Measurements from ENCODE around the gene USP22.
"Not testable (repeated sequence)": the region's sequence is repeated elsewhere in the genome, so short reads cannot be mapped to it uniquely, and the experiment has no call there.

Gene USP22

DNA sequence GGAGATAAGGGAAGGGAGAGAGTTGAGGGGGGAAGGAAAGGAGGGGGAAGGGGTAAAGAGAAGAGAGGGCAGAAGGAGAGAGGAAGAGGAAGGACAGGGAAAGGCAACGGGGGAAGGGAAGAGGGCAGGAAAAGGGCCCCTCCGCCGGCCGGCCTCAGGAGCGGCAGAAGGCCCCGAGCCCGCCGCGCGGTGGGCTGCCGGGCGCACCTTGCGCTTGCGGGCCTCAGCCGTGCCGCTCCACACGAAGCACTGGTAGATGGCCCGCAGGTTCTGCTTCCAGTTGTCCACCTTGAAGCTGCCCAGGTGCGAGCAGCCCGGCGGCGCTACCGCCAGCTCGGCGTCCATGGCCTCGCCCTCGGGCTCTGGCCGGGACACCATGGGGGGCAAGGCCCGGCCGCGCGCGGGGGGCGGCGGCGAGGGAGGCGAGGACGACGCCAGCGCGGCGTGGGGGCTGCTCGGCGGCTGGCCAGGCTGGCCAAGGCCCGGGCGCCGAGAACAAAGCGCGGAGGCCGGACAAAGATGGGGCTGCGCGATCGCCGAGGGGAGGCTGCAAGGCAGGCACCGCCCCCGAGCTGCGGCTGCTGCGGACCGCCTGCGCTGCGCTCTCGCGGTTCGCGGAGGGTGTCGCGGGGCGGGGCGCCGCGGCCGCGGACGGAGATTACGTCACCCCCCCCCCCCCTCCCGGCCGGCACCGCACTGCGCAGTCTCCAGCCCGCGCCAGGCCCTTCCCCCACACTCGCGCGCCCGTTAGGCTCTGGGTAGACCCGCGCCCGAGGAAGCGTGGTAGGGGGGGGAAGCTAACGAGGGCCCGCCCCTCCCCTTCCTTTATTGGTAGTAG lies at the start of gene USP22:
USP22 (minus strand) TSS at position 554 of the 838 bp plus-strand sequence; CDS start at position 378, 176 bp downstream.
- DNase-seq = peak; percentile 100

DNA sequence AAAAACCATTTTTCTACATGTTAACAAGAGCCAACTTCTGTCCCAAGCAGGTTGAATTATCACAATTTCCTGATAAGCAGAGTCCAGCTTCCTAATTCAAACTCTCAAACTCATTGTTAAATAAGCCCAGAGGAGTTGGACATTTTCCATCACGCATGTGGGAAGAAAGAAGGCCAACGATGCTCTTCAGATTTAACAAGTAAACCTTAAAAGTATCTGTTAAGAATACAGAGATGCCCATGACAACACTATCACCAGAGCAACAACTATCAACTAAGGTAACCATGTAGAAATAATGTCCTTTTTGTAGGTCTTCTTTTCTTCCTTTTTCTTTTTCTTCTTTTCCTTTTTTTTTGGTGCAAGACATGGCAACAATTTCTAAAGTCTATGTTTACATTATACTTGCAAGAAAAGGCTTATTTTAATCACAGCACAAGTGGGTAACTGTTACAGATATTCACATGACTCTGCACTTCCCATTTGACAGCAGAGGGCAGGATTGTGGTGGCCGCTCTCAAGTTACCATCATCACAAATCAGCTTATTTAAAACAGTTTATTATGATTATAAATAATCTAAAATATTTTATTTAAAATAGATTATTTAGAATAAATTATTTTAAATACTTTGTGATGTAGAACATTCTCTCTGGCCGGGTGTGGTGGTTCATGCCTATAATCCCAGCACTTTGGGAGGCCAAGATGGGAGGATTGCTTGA lies 48.2 kb upstream of the USP22 start:
- DNase-seq = no peak

DNA sequence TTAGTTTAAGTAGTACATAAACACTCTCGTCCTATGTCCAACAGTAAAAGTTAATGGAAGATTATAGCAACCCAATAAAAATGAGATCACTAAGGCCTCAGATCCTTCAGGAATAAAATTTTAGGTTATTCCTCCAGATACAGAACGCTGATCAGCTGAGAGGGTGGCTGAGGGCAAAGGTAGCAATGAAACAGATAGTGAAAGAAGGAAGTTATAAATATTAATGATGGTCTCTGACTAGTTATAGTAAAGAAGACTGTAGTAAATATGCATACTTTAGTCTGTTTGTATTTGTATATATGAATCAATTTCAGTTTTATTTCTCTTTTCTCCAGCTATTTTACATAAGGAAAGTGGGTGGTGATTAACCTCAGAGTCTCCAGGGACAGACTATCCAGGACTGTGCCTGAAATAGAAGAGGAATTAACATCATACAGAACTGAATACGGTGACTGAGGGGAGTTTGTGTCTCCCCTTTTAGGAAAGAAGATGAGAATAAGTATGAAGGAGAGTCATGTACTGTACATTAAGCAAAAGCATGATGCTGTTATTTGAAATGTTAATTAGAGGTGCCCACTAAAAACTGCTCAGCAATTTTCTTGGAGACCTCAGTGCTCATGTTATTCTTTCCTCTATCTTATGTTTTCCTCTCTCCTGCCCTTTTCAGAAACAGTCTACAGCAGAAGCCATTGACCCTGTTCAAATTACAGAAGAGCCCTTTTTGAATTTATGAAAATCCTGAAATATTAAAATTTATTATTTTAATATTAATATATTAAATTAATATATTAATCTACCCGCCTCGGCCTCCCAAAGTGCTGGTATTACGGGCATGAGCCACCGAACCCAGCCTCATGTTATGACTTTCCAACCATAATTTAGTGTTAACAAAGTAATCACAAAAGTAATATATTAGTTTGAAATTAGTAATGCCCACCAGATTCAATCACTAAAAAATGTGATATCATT lies 47.4 kb upstream of the USP22 start:
- DNase-seq = no peak

DNA sequence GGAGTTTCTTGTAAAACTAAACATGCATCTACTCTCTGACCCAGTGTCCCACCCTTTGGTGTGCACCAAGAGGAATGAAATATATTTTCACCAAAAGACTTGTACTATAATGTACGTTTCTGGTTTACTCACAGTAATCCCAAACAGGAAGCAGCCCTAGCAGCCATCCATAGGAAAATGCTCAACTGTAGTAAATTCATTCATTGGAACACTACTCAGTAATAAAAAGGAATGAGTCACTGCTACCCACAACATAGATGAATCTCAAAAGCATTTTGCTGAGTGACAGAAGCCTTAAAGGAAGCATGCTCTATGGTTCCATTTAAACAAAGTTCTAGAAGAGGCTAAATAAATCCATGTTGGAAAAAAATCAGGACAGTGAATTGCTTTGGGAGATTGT lies 46.3 kb upstream of the USP22 start:
- no peak for DNase-seq

DNA sequence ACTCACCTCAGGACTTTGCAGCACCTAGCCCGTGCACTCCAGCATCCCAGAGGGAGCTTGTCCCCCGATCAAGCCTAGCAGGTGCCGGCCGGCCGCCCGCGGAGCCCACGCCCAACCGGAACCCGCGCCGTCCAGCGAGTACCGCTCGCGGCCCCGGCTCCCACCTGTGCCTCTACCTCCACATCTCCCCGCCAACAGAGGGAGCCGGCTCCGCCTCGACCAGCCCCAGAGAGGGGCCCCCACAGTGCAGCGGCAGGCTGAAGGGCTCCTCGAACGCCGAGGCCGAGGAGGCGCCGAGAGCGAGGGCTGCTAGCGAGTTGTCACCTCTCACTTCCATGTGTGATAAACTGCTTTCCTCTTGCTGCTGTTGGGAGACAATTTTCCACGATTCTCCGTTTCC lies 42.9 kb upstream of the USP22 start:
- DNase-seq = no peak

DNA sequence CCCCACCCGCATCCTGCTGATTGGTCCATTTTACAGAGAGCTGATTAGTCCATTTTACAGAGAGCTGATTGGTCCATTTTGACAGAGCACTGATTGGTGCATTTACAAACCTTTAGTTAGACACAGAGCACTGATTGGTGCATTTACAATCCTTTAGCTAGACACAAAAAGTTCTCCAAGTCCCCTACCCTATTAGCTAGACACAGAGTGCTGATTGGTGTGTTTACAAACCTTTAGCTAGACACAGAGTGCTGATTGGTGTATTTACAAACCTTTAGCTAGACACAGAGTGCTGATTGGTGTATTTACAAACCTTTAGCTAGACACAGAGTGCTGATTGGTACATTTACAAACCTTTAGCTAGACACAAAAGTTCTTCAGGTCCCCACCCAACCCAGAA lies 42.5 kb upstream of the USP22 start:
- DNase-seq = not testable (repeated sequence)

DNA sequence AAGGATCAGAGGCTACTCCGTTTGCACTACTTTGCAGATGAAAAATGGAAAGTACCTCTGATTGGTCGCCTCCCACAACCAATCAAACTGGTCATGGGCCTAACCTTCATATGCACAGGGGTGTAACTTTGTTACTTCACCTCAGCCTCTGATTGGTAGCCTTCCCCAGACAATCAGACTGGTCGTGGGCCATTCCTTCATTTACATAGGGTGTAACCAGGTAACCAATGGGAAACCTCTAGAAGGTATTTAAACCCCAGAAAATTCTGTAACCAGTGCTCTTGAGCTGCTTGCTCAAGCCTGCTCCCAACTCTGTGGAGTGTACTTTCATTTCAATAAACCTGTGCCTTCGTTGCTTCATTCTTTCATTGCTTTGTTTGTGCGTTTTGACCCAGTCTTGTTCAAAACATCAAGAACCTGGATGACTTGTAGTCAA lies 39.2 kb upstream of the USP22 start:
- no peak for DNase-seq

DNA sequence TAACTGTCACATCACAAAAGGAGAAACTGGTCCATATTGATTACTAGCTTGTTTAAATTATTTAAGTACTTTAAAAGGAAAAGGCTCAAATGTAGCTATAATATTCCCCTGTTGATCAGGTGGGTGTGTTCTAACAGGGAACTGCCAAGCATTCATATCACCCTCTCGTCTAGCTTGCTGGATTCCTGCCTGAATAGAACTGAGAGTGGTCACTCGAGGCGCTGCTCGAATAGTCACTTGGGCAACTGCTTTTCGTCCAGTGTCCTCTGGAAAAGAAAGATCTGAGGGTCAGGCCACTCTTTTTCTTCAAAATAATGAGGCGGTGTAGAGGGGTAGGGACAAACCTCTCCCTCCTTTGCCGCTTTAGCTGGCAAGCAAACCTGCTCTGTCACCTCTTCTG lies 36.4 kb upstream of the USP22 start:
- no peak for DNase-seq

DNA sequence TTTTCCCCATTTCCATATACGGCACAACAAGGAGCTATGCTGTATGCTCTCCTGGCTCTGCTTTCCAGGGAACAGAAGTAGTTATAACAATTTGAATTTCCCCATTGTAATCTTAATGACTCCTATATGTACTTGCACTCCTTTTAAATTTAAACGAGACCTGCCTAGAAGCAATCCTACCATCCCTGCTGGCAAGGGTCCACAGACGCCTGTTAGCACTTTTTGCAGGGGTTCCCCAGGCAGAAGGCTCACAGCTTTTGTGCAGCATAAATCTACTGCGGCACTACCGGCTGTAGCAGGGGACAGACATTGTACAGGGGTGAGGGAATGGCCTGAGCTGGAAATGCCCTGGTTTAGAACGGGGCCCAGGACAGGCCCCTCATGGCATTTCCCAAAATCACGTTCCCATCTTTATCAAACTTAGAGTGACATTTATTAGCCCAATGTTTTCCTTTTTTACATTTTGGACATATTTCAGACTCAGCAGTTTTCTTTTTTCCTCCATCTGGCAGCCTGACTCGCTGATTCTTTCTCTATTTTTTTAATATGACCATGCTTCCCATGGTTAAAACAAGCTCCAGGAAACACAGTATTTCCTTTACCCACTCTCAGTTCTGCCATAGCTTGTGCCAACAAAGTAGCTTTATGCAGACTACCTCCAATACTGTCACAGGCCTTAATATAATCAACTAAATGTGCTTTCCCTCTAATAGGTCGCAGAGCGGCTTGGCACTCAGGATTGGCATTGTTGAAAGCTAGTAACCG lies 35.4 kb upstream of the USP22 start:
- no peak for DNase-seq

DNA sequence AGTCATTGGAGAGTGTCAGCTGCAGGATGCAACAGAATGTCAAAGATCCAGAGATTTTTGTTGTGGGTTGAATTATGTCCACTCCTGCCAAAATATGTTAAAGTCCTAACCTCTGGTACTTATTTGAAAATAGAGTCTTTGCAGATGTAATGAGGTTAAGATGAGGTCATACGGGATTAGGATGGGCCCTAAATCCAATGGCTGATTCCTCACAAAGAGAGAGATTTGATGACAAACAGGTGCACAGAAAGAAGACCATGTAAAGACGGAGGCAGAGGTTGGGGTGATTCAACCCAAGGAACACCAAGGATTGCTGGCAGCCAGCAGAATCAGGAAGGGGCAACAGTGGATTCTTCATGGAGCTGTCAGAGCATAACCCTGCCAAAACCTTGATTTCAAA lies 34.5 kb upstream of the USP22 start:
- DNase-seq = no peak

DNA sequence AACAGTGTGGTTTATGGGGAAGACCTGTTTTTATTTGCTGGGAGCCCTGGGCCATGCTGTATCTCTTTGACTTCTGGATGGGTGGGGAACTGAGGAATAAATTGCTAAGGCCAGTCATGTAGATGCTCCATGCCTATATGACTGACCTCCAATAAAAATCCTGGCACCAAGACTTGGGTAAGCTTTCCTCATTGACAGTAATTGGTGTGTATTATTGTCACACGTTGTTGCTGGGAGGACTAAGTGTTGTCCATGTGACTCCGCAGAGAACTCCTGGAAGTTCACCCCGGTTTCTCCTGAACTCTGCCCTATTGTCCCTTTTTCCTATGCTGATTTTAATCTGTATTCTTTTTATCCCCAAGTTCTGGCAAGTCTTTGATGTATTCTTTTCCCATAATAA lies 33.4 kb upstream of the USP22 start:
- DNase-seq = no peak

DNA sequence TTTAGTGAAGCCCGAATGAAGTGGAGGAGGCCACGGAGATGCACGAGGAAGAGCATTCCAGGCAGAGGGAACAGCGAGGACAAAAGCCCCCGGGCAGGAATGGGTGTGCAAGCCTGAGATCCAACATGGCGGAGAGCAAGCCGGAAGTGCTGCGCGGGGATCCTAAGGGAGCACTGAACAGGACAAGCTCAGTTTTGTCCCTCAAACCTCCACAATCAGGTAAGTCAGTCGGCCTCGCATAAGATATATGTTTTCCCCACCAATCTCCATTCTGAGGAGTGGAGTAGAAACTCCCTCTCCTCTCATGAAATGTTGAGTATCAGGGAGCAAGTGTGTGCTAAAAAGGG lies 32.9 kb upstream of the USP22 start:
- no peak for DNase-seq

DNA sequence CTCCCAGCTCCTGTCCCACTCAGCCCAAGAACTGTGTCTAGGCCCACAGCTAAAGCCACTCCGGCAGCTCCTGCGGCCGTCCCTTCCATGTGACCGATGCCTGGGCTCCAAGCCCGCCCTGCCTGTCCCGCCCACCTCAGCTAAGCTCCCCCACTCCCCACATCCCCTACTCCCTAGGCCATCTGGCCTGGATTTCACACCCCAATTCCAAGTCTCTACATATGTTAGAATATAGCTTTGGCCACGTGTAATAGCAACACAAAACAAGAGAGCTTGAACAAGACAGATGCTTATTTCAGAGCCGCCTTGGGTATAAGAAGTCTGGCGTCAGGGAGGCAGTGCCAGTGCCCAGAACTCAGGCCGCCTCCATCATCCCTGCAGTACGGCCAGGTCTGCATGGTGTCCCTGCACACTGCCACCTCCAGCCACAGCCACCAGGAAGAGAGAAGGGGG lies 30.0 kb upstream of the USP22 start:
- no peak for DNase-seq

DNA sequence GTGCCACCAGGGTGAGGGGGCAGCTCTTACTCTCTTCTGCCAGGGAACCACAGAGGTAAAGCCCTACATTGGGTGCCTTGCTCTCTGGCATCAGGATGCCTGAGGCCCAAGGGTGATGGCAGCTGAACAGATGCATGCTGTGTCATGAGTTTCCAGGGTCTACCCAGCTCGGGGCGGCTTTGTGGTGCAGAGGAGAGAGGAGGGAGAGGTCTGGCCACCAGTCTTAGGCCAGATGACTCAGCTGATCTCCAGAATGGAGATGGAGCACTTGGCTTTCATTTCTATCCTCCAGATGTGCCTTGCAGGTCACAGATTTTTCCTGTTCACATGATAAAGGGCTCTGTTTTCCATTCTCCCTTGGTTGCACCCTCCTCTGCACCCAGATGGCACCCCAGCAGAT lies 23.6 kb upstream of the USP22 start:
- DNase-seq = no peak

DNA sequence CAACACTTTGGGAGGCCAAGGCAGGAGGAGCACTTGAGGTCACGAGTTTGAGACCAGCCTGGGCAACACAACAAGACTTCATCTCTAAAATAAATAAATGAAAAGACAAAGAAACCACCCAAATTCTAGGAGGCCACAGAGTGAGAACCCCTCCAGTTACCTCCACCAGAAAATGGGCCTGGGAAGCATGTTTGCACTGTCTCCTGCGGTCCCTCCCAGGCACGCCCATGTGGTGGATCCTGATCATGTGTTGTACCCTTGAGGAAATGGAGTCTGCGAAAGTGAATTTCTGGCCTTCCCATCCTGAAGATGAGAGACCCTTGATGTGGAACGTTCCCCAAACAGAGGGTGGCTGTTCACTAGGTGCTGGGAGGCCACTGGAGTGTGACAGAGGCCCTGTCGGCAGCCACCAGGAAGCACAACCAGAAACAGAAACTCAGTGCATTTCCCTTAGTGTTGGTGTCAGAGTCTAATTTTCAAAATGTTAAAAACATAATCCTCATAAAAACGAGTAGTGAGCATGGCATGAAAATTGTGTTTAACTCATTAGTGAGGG lies 19.2 kb upstream of the USP22 start:
- no peak for DNase-seq

DNA sequence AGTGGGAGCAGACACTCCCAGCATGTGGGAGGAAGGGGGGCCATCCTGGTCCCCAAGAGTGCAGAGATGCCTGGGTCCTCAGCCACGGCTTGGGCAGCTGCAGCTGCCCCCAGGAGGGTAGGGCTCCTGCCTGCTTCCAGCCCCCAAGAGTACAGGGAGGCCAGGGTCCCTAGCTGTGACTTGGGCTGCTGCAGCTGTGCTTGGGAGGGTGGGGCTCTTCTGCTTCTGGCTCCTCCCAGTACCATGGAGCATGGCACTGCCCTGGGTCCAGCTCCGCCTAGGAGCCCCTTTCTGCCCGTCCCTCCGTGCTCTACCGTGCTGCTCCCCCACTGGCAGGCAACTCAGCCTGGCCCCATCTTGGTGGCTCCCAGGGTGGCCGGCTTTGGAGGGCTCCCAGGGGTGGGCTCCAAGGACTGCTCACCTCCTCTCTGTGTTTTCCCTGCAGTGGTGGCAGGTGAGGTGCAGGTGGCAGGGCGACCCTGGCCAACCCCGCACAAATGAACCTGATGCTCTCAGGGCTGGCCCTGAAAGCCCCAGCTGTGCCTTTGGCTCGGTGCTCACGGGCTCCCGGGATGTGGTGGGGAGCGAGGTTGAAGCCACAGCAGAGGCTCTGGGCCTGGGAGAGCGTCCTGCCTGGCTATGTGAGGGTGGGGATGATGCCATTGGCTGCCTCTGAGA lies 18.5 kb upstream of the USP22 start:
- no peak for DNase-seq

DNA sequence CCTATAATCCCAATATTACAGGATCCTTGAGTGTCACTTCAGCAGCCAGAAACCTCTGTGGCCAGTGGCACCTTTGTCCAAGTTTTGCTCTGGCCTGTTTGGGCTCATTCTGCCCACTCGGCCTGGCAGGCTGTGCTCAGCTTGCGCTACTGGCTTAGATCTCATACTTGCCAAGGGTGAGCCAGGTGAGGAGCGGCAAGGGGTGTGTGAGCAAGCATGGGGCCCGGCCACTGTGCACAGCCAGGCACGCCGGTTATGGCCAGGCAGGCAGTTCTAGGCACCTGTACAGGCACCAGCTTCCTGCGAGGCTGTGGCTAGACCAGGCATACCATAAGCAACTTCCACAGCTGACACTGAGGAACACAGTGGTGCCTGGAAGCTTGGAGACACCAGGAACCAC lies 16.9 kb upstream of the USP22 start:
- no peak for DNase-seq

DNA sequence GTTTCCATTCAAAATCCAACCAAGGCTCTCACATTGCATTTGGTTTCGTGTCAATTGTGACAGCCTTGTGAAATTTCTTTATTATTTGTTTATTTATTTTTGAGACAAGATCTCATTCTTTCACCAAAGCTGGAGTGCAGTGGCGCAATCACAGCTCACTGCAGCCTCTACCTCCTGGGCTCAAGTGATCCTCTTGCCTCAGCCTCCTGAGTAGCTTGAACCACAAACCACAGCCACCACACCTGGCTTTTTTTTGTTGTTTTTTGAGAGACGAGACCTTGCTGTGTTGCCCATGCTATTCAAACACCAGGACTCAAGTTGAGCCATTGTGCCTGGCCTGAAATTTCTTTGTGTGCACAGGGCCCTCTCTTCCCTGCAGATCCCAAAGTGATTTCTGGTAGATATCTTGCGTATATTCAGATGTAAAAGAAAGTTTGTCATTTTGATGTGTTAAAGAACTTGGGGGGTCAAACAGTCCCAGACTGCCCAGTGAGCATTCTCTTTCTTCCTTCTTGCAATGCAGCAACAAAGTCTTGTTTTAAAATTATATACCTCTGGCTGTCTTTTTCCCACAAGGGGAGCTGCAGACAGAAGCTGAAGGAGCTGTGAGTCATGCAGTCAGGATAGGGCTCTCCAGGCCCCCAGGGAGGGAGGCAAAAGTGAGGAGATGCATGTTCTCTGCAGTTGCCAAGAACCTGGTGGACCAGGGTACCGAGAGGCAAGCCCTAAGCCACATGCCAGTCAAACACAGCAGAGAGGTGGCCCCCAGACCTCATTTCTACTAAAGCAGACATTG lies 15.5 kb upstream of the USP22 start:
- DNase-seq = peak; percentile 90

DNA sequence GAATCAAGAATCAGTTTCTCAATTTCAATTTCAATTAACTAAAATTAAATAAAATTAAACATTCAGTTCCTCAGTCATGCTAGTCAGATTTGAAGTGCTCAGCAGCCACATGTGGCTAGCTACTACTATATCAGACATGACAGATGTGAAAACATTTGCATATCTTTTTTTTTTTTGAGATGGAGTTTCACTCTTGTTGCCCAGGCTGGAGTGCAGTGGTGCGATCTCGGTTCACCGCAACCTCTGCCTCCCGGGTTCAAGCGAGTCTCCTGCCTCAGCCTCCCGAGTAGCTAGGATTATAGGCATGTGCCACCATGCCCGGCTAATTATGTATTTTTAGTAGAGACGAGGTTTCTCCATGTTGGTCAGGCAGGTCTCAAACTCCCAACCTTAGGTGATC lies 10.2 kb upstream of the USP22 start:
- DNase-seq = not testable (repeated sequence)

DNA sequence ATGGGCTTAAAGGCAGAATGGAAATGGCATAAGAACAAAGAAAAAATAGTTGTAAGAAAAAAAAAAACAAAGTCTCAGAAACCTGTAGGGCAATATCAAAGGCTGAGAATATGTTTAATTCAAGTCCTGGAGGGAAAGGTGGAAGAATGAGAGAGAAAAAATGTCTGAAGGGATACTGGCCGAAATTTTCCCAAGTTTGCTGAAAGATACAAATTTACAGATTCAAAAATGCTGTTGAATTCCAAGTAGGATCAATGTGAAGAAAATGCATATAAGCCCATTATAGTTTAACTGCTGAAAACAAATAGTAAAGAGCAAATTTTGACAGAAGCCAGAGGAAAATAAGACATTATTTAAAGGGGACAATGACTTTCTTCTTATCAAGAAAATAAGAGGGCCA lies 6.6 kb upstream of the USP22 start:
- no peak for DNase-seq

DNA sequence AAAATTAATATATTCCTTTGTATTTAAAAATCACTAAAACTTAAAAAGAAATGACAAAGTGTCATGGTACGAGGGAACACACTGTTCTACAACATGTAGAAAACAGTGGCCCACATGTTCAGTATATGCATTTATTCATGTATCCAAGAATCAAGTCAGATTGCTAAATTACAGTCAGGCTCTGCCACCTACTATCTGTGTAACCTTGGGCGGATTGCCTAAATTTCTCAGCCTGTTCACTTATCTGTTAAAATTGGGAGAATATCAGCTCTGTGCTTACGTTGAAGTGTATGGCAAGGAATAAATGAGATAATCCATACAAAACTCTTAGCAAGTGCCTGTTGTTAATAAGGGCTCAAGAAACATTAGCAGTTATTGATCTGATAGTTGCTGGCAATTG lies 3.4 kb upstream of the USP22 start:
- DNase-seq = no peak

Measured in islet precursor cell (in vitro differentiated cells).